Measurements from ENCODE around the gene GRIK4. TPM values are rescaled to one million over a fixed set of nuclear protein-coding genes. Genes with fewer than 3 reads are reported as not detected.

Gene GRIK4
- polyA plus RNA-seq, 1 experiment, result not detected

- no peak for TF ChIP-seq CTCF (IDR thresholded peaks at IDR 0.05; ENCODE audit: insufficient read depth, low read depth, low read length)
- ChIA-PET CTCF (no interaction called here), POLR2A (no interaction called here)
Observed at GRCh38 chr11:120667281-120667680, 155.7 kb downstream of the GRIK4 start.

GRCh38 chr11:120667934-120668333 lies 156.4 kb downstream of the GRIK4 start:
- peaks cover 3% of the 10 kb centered on the region for H3K27me3 ChIP-seq (ENCODE audit: control insufficient read depth, insufficient read depth, low read length)
- CTCF ChIA-PET, result no interaction called here
- POLR2A ChIA-PET, result no interaction called here
- no peak for TF ChIP-seq CTCF (IDR thresholded peaks at IDR 0.05; ENCODE audit: insufficient read depth, low read depth, low read length)
- no peak overlapping the region for H3K4me3 ChIP-seq (ENCODE audit: low read depth, low read length)
- no peaks in the 10 kb centered on the region for H3K36me3 ChIP-seq (ENCODE audit: control insufficient read depth, insufficient read depth, low read length)
- no peak for DNase-seq (ENCODE audit: low read depth)

More at GRCh38 chr11:120667281-120667680, 155.7 kb downstream of the GRIK4 start:
- no peak overlapping the region for H3K4me3 ChIP-seq (ENCODE audit: low read depth, low read length)
- no peak for DNase-seq (ENCODE audit: low read depth)
- peaks cover 4% of the 10 kb centered on the region for H3K27me3 ChIP-seq (ENCODE audit: control insufficient read depth, insufficient read depth, low read length)
- H3K36me3 ChIP-seq (ENCODE audit: control insufficient read depth, insufficient read depth, low read length), result no peaks in the 10 kb centered on the region

- no peak for DNase-seq (ENCODE audit: low read depth)
- ChIA-PET POLR2A (no interaction called here), CTCF (no interaction called here)
- Histone ChIP-seq H3K36me3 (ENCODE audit: control insufficient read depth, insufficient read depth, low read length) (no peaks in the 10 kb centered on the region), H3K4me3 (ENCODE audit: low read depth, low read length) (no peak overlapping the region), H3K27me3 (ENCODE audit: control insufficient read depth, insufficient read depth, low read length) (peaks cover 3% of the 10 kb centered on the region)
- TF ChIP-seq CTCF (IDR thresholded peaks at IDR 0.05; ENCODE audit: insufficient read depth, low read depth, low read length), result no peak
Observed at GRCh38 chr11:120668537-120668936, 157.0 kb downstream of the GRIK4 start.

- ChIA-PET POLR2A (no interaction called here), CTCF (interaction anchor here (1.3 to 3.6 kb wide), 3 partner anchors 10 to 164 kb away, joined by 3 to 20 read pairs (median 19); partner anchors contain the start of gene GRIK4)
- H3K4me3 ChIP-seq (ENCODE audit: low read depth, low read length), result no peak overlapping the region
- no peak for TF ChIP-seq CTCF (IDR thresholded peaks at IDR 0.05; ENCODE audit: insufficient read depth, low read depth, low read length)
- DNase-seq (ENCODE audit: low read depth), result no peak
- H3K36me3 ChIP-seq (ENCODE audit: control insufficient read depth, insufficient read depth, low read length), result no peaks in the 10 kb centered on the region
- peaks cover 3% of the 10 kb centered on the region; the same call in 1 of the 2 replicates for H3K27me3 ChIP-seq (ENCODE audit: control insufficient read depth, insufficient read depth, low read length)
Observed at GRCh38 chr11:120674542-120674941, 163.0 kb downstream of the GRIK4 start.

GRCh38 chr11:120675171-120675570 lies 163.6 kb downstream of the GRIK4 start:
- CTCF ChIA-PET, result interaction anchor here (2.8 to 3.6 kb wide), 2 partner anchors 9 to 164 kb away, joined by 19 to 20 read pairs; partner anchors contain the start of gene GRIK4
- no peak for TF ChIP-seq CTCF (IDR thresholded peaks at IDR 0.05; ENCODE audit: insufficient read depth, low read depth, low read length)
- no peak for DNase-seq (ENCODE audit: low read depth)
- H3K36me3 ChIP-seq (ENCODE audit: control insufficient read depth, insufficient read depth, low read length), result no peaks in the 10 kb centered on the region
- POLR2A ChIA-PET, result no interaction called here
- H3K27me3 ChIP-seq (ENCODE audit: control insufficient read depth, insufficient read depth, low read length), result peaks cover 3% of the 10 kb centered on the region; the same call in 1 of the 2 replicates
- no peak overlapping the region for H3K4me3 ChIP-seq (ENCODE audit: low read depth, low read length)

Measured in BJ (cell line).